A549 (cell line): Measurements from ENCODE around the gene PAX9. TPM values are rescaled to one million over a fixed set of nuclear protein-coding genes. Genes with fewer than 3 reads are reported as not detected.

ENCODE experiments used
- ATAC-seq, 2 experiments: fragments of 200-7000 bp in 1 of 2; fragments of >200 bp in 1 of 2; cut with Nextera tagmentation in 1 of 2; cut with Tn5 transposase in 1 of 2; 3 replicates each; pipeline versions ENCODE4 v1.8.0 to v1.9.1; 2018 to 2020; ENCODE audit warnings: mild to moderate bottlenecking in 1 of 2, moderate library complexity in 1 of 2
- CTCF ChIA-PET: fragments of 300-600 bp; sonication (Branson Sonifier 250); formaldehyde crosslinking; extraction: SDS; loops from one replicate; lab custom pipeline; 2021; ENCODE audit warnings: antibody characterized with exemption, inconsistent platforms; lab: Yijun Ruan, JAX
- POLR2A ChIA-PET: fragments of 350-600 bp; formaldehyde crosslinking; extraction: SDS; loops from one replicate; lab custom pipeline; 2021; ENCODE audit warnings: antibody characterized with exemption, inconsistent platforms; lab: Yijun Ruan, JAX
- DNase-seq, 2 experiments: peaks; one replicate each; pipeline versions ENCODE4 v3.0.0 to v3.0.0-alpha.2; 2011 to 2016; ENCODE audit warnings: low read depth in 1 of 2, low spot score in 1 of 2
- FAIRE-seq: peaks from 2 replicates; lab custom pipeline; 2011; peaks lifted over from hg19 to GRCh38; lab: Jason Lieb, UNC
- H3K27ac ChIP-seq, 2 experiments: fragments of >200 bp; sonication (Bioruptor Twin); formaldehyde crosslinking; 3 replicates each; pipeline ENCODE4 v1.5.1; 2016 to 2017
- H3K4me1 ChIP-seq: fragments of >200 bp; sonication (Bioruptor Twin); formaldehyde crosslinking; 3 replicates; pipeline ENCODE4 v1.6.1; 2016
- H3K4me2 ChIP-seq: fragments of >200 bp; sonication (Bioruptor Twin); formaldehyde crosslinking; 3 replicates; pipeline ENCODE4 v1.6.1; 2016
- H3K4me3 ChIP-seq: fragments of >200 bp; sonication (Bioruptor Twin); formaldehyde crosslinking; 3 replicates; pipeline ENCODE4 v1.5.1; 2016
- H3K9me3 ChIP-seq: fragments of >200 bp; sonication (Bioruptor Twin); formaldehyde crosslinking; 3 replicates; pipeline ENCODE4 v1.6.1; 2016
- ATOH8 ChIP-seq: fragments of 250-450 bp; sonication (Bioruptor Pico); IDR thresholded peaks from 2 replicates; pipeline ENCODE4 v1.5.0; 2020; ENCODE audit warnings: low read depth, mild to moderate bottlenecking, moderate library complexity
- CBX8 ChIP-seq: fragments of 200-600 bp; sonication (generic); IDR thresholded peaks from 2 replicates; pipeline ENCODE4 v1.6.1; 2016
- CHD4 ChIP-seq: fragments of 200-600 bp; sonication (generic); IDR thresholded peaks from 2 replicates; pipeline ENCODE4 v1.6.1; 2016; ENCODE audit warnings: antibody characterized with exemption, mild to moderate bottlenecking, borderline replicate concordance
- E2F6 ChIP-seq: IDR thresholded peaks from 2 replicates; pipeline ENCODE4 v1.6.1; 2012; ENCODE audit warnings: low read depth, borderline replicate concordance
- EHF ChIP-seq: fragments of 250-450 bp; sonication (Bioruptor Pico); IDR thresholded peaks from 2 replicates; pipeline ENCODE4 v1.5.0; 2020; ENCODE audit warnings: mild to moderate bottlenecking
- ELK1 ChIP-seq: fragments of 150-350 bp; IDR thresholded peaks from 2 replicates; pipeline ENCODE4 v1.6.1; 2014; ENCODE audit warnings: low read depth, mild to moderate bottlenecking, low read length
- EP300 ChIP-seq, 2 experiments: fragments of >200 bp; sonication (Bioruptor Twin); formaldehyde crosslinking; IDR thresholded peaks; 2 replicates in 1 of 2; 3 replicates in 1 of 2; pipeline ENCODE4 v1.6.1; 2016 to 2017
- FOSB ChIP-seq: fragments of 250-450 bp; sonication (Bioruptor Pico); IDR thresholded peaks from 2 replicates; pipeline ENCODE4 v1.5.0; 2020; ENCODE audit warnings: mild to moderate bottlenecking, moderate library complexity
- FOSL2 ChIP-seq, 2 experiments: fragments of 450-650 bp in 1 of 2; fragments of >200 bp in 1 of 2; sonication (Bioruptor Twin) in 1 of 2; formaldehyde crosslinking; IDR thresholded peaks; 2 replicates each; pipeline versions ENCODE4 v1.5.0 to v1.6.1; 2016 to 2020; ENCODE audit warnings: mild to moderate bottlenecking in 1 of 2, moderate library complexity in 1 of 2
- FOXS1 ChIP-seq: fragments of 250-450 bp; sonication (Bioruptor Pico); IDR thresholded peaks from 2 replicates; pipeline ENCODE4 v1.5.0; 2020; ENCODE audit warnings: mild to moderate bottlenecking, moderate library complexity
- GATA3 ChIP-seq: IDR thresholded peaks from 2 replicates; pipeline ENCODE4 v1.6.1; 2012; ENCODE audit warnings: borderline replicate concordance
- HES2 ChIP-seq: fragments of >200 bp; sonication (Bioruptor Twin); formaldehyde crosslinking; IDR thresholded peaks from 2 replicates; pipeline ENCODE4 v1.6.1; 2016
- HEYL ChIP-seq: fragments of 250-450 bp; sonication (Bioruptor Pico); IDR thresholded peaks from 2 replicates; pipeline ENCODE4 v1.8.0; 2021; ENCODE audit warnings: mild to moderate bottlenecking, moderate library complexity
- HOXA7 ChIP-seq: fragments of 250-450 bp; sonication (Bioruptor Pico); IDR thresholded peaks from 2 replicates; pipeline ENCODE4 v1.5.0; 2020; ENCODE audit warnings: mild to moderate bottlenecking, moderate library complexity
- JUNB ChIP-seq: fragments of >200 bp; sonication (Bioruptor Twin); formaldehyde crosslinking; IDR thresholded peaks from 2 replicates; pipeline ENCODE4 v1.6.1; 2016
- KDM1A ChIP-seq: fragments of 200-600 bp; sonication (generic); IDR thresholded peaks from 2 replicates; pipeline ENCODE4 v1.6.1; 2016; ENCODE audit warnings: low read depth, mild to moderate bottlenecking
- MYC ChIP-seq: IDR thresholded peaks from 2 replicates; pipeline ENCODE4 v1.6.1; 2012; ENCODE audit warnings: mild to moderate bottlenecking, inconsistent platforms, low read length, improper control_type of control experiment, borderline replicate concordance
- NFE2L2 ChIP-seq: fragments of 150-350 bp; conservative IDR thresholded peaks from 2 replicates; pipeline ENCODE4 v1.6.1; 2014; ENCODE audit warnings: low read length
- NPAS2 ChIP-seq: fragments of 250-450 bp; sonication (Bioruptor Pico); IDR thresholded peaks from 2 replicates; pipeline ENCODE4 v1.8.0; 2022; ENCODE audit warnings: mild to moderate bottlenecking, moderate library complexity, borderline replicate concordance
- PBX3 ChIP-seq: IDR thresholded peaks from 2 replicates; pipeline ENCODE4 v1.6.1; 2012
- PHF8 ChIP-seq: fragments of 200-600 bp; sonication (generic); IDR thresholded peaks from 2 replicates; pipeline ENCODE4 v1.6.1; 2016; ENCODE audit warnings: low read depth, mild to moderate bottlenecking, antibody characterized with exemption, moderate library complexity, borderline replicate concordance
- POLR2AphosphoS2 ChIP-seq: conservative IDR thresholded peaks from 2 replicates; pipeline ENCODE4 v1.6.1; 2012; ENCODE audit warnings: low read length, improper control_type of control experiment, inconsistent platforms
- RAD21 ChIP-seq, 2 experiments: fragments of >200 bp in 1 of 2; sonication (Bioruptor Twin) in 1 of 2; formaldehyde crosslinking in 1 of 2; IDR thresholded peaks in 1 of 2; conservative IDR thresholded peaks in 1 of 2; 2 replicates in 1 of 2; 3 replicates in 1 of 2; pipeline ENCODE4 v1.6.1; 2012 to 2018; ENCODE audit warnings: inconsistent platforms in 1 of 2
- RARB ChIP-seq: fragments of 250-450 bp; sonication (Bioruptor Pico); IDR thresholded peaks from 2 replicates; pipeline ENCODE4 v1.8.0; 2021; ENCODE audit warnings: mild to moderate bottlenecking, moderate library complexity
- RNF2 ChIP-seq: fragments of 200-600 bp; sonication (generic); IDR thresholded peaks from 2 replicates; pipeline ENCODE4 v1.6.1; 2016; ENCODE audit warnings: low read depth, mild to moderate bottlenecking, antibody characterized with exemption, moderate library complexity, borderline replicate concordance
- SMC3 ChIP-seq: fragments of >200 bp; sonication (Bioruptor Twin); formaldehyde crosslinking; IDR thresholded peaks from 3 replicates; pipeline ENCODE4 v1.6.1; 2018; ENCODE audit warnings: inconsistent platforms
- SREBF2 ChIP-seq: fragments of 450-650 bp; IDR thresholded peaks from 2 replicates; pipeline ENCODE4 v1.6.1; 2014; ENCODE audit warnings: mild to moderate bottlenecking, moderate library complexity
- ZC3H11A ChIP-seq: fragments of 450-650 bp; IDR thresholded peaks from 2 replicates; pipeline ENCODE4 v1.6.1; 2014; ENCODE audit warnings: antibody characterized with exemption, mild to moderate bottlenecking
- ZNF302 ChIP-seq: fragments of 250-450 bp; sonication (Bioruptor Pico); IDR thresholded peaks from 2 replicates; pipeline ENCODE4 v1.9.0; 2021; ENCODE audit warnings: inconsistent platforms, mild to moderate bottlenecking, moderate library complexity
- ZSCAN20 ChIP-seq: fragments of 250-450 bp; sonication (Bioruptor Pico); IDR thresholded peaks from 2 replicates; pipeline ENCODE4 v1.8.0; 2022; ENCODE audit warnings: mild to moderate bottlenecking, moderate library complexity
- WGBS: methylation state at CpG from one replicate; pipeline ENCODE4 v1.1.6; 2017; ENCODE audit errors: missing lambda C conversion rate; 5-methylcytosine and 5-hydroxymethylcytosine counted together
- polyA plus RNA-seq, 4 experiments: library from polyadenylated mRNA; depleted of rRNA in 3 of 4; stranded (reverse); fragments of >200 nt; fragmentation: RNase III in 1 of 4; extraction: RNeasy Plus Mini Kit Qiagen cat#74134 plus additional on column Dnase treatment in 1 of 4; gene quantifications; 2 replicates in 3 of 4; 3 replicates in 1 of 4; pipeline ENCODE4 v1.2.3, GENCODE V29; 2011 to 2017

PAX9 gene
- polyA plus RNA-seq, 2 of the 4 experiments (the other 2 are of a cell fraction): 0.75 to 1.8 TPM

- POLR2A ChIA-PET: no interaction called here
- no peak for DNase-seq
- ATAC-seq: no peak
- no peaks in the 10 kb centered on the region for H3K4me1 ChIP-seq
- H3K27ac ChIP-seq: no peak overlapping the region
- H3K4me2 ChIP-seq: no peak overlapping the region
- no peak overlapping the region for H3K4me3 ChIP-seq
- CTCF ChIA-PET: interaction anchor here (0.9 to 1.5 kb wide), 4 partner anchors 23 to 321 kb away, joined by 3 to 7 read pairs (median 4); no protein-coding TSS in a partner anchor
- WGBS: 50% methylated on average over 1 of the region's 1 CpG
- no peak for FAIRE-seq
- TF ChIP-seq ZC3H11A (no peak), NPAS2 (CRISPR knock-in tag) (no peak), HOXA7 (CRISPR knock-in tag) (no peak), ELK1 (no peak), RNF2 (no peak), E2F6 (no peak), SREBF2 (no peak), CHD4 (no peak), ZSCAN20 (CRISPR knock-in tag) (no peak), POLR2AphosphoS2 (no peak), SMC3 (no peak), FOSB (CRISPR knock-in tag) (no peak), ATOH8 (CRISPR knock-in tag) (no peak), RAD21 (conservative IDR thresholded peaks at IDR 0.05 in 1 of 2, IDR thresholded peaks at IDR 0.05 in 1 of 2) (no peak), KDM1A (no peak), FOXS1 (CRISPR knock-in tag) (no peak), HES2 (no peak), PBX3 (no peak), RARB (CRISPR knock-in tag) (no peak), PHF8 (no peak)
- H3K9me3 ChIP-seq: no peaks in the 10 kb centered on the region
These were observed 36.6 kb upstream of the PAX9 start for GRCh38 chr14:36625014-36625413.

DNA sequence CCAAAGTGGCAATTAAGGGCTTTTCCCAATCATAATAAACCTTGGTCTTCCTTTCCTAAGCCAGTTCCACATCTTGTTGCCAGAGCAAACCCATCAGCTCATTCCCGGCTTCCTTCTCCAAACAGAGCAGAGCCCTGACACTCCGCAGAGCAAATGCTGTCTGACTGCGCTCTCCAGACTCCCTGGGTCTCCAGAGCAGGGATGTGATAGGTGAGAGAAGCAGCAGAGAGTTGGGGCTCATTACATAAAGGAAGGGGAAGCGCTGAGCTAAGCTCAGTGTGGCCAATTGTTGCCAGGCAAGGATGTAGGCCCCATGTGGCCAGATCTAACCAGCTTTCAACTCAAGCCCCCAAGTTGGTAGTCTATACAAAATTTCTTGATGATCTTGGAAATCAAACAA, 36.2 kb upstream of the PAX9 start:
- DNase-seq: no peak
- 64% methylated on average over 3 of the region's 4 CpGs for WGBS
- no peak overlapping the region for H3K4me2 ChIP-seq
- no peak overlapping the region for H3K27ac ChIP-seq
- no peak for FAIRE-seq
- no peaks in the 10 kb centered on the region for H3K9me3 ChIP-seq
- ChIA-PET POLR2A (no interaction called here), CTCF (interaction anchor here (0.9 to 1.5 kb wide), 3 partner anchors 23 to 321 kb away, joined by 4 to 7 read pairs (median 4); no protein-coding TSS in a partner anchor)
- no peaks in the 10 kb centered on the region for H3K4me1 ChIP-seq
- TF ChIP-seq EP300 (IDR thresholded peaks at IDR 0.05) (no peak), FOSL2 (IDR thresholded peaks at IDR 0.05) (no peak), FOSL2 (CRISPR knock-in tag; IDR thresholded peaks at IDR 0.05) (no peak), GATA3 (no peak), RARB (CRISPR knock-in tag) (no peak), NFE2L2 (no peak), EHF (CRISPR knock-in tag) (no peak), ZNF302 (CRISPR knock-in tag) (no peak), HEYL (CRISPR knock-in tag) (no peak), JUNB (no peak), E2F6 (no peak), NPAS2 (CRISPR knock-in tag) (no peak), MYC (no peak), CBX8 (no peak)
- H3K4me3 ChIP-seq: no peak overlapping the region
- no peak for ATAC-seq
